GM18502 (cell line): ENCODE data around the gene CEP85.
"Not testable (repeated sequence)": the region's sequence is repeated elsewhere in the genome, so short reads cannot be mapped to it uniquely, and the experiment has no call there.

Source experiments
- ATAC-seq: cut with Tn5 transposase; IDR thresholded peaks from one replicate; pipeline ENCODE4 v1.9.1; 2021; ENCODE audit warnings: mild to moderate bottlenecking; ENCODE audit not compliant: unreplicated experiment, poor library complexity

CEP85 gene

GRCh38 chr1:26287033-26287711, 53.2 kb downstream of the CEP85 start:
- peak; percentile 41 for ATAC-seq

GRCh38 chr1:26287811-26288210, 53.8 kb downstream of the CEP85 start:
- ATAC-seq = no peak

GRCh38 chr1:26288311-26288941, 54.4 kb downstream of the CEP85 start:
- no peak for ATAC-seq

- ATAC-seq = peak; percentile 39
These were observed 55.4 kb downstream of the CEP85 start for GRCh38 chr1:26289158-26290059.

GRCh38 chr1:26290122-26290881, 56.3 kb downstream of the CEP85 start:
- ATAC-seq = no peak

- no peak for ATAC-seq
These were observed 56.9 kb downstream of the CEP85 start for GRCh38 chr1:26290882-26291261.

GRCh38 chr1:26291433-26291832, 57.4 kb downstream of the CEP85 start:
- no peak for ATAC-seq

DNA sequence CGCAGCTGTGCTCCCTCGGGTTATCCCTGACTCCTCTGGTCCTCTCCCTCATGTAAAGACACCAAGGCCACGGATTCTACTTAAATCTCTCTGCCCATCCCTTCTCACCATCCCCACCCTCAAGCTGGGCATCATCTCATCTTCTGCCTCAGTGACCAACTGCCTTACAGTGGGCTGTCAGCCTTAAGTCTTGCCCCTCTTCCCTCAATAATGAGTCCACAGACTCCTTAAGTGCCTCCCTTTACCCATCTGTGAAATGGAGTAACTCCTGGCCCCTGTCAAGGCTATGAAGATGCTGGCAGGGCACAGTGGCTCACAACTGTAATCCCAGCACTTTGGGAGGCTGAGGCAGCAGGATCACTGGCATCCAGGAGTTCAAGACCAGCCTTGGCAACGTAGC, 57.9 kb downstream of the CEP85 start:
- no peak for ATAC-seq

GRCh38 chr1:26292735-26293134, 58.7 kb downstream of the CEP85 start:
- ATAC-seq = not testable (repeated sequence)

- no peak for ATAC-seq
These were observed 60.0 kb downstream of the CEP85 start for GRCh38 chr1:26293911-26294463.

- ATAC-seq = no peak
These were observed 61.5 kb downstream of the CEP85 start for GRCh38 chr1:26295194-26296138.

DNA sequence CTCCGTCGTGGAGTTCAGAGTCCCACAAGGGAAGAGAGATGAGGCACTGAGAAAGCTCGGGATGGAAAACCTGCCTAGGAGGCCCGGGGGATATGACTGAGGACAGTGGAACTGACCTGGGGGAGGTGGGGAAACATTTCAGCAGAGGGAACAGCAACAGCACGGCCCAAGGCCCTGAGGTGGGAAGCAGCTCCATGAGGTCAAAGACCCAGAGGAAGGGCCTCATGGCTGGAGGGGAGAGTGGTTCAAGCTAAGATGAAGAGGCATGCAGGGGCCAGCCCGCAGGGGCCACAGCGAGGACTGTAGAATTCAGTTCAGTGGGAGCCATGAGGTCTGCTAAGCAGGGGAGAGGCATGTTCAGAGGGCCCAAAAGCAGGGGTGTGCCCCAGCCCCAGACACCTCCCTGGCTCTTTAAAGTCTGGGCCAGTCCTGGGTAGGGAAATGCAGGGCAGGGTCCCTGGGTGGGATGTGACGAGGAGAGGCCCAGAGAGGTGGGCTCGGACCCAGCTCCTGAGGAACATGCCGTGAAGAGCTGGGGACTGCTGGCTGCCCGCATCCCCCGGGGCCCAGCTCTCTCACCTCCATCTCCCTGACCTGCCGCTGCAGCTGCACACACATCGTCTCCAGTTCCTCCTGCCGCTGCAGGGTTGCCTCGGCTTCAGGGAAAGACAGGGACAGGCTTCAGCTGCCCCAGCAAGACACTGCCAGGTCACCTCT, 62.5 kb downstream of the CEP85 start:
- no peak for ATAC-seq

DNA sequence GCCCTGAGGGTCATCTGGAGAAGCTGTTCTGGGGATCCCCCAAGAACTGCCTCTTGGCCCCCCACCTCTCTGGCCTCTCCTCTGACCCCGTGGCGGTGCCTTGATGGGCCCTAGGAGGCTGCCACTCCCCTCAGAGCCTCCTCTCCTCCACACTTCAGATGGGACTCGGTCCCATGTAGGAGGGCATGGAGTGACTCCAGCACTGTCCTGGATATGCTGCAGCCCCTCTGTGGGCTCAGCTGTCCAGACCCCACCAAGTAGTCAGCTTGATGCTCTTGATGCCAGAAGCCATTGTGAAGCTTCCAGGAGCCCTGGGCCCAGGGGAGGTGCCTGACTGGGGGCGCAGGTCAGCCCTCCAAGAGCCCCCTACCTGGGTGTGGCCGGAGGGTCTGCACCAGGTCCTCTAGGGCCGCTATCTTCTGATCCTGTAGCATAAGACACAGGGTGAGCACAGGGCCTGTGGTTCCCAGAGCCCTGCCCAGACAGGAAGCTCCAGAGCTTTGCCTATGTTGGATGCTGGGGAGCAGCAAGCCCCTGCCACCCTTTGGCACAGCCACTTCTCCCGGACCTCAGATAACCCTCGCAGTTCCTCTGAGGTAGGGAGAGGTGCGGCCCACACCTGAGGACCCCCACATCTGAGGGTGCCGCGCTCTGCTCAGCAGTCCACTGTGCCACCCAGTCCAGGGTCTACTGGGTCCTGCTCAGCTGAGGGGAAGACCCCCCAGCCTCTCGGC, 63.2 kb downstream of the CEP85 start:
- ATAC-seq = no peak

DNA sequence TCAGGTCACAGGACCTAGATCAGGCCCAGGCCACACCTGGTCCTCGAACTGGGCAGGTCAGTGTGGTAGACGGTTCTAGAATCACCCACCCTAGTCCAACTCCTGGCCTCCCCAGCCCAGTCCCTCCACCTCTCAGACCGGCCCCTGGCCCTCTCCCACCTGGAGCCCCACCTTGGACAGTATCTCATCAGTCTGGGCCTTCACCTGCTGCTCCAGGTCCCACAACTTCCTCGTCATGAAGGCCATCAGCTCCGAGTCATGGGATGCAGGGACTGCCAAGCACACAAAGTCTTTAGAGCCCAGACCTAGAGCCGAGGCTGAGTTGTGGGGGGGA, 63.8 kb downstream of the CEP85 start:
- ATAC-seq = no peak

- ATAC-seq = no peak
These were observed 66.7 kb downstream of the CEP85 start for GRCh38 chr1:26300578-26301275.

DNA sequence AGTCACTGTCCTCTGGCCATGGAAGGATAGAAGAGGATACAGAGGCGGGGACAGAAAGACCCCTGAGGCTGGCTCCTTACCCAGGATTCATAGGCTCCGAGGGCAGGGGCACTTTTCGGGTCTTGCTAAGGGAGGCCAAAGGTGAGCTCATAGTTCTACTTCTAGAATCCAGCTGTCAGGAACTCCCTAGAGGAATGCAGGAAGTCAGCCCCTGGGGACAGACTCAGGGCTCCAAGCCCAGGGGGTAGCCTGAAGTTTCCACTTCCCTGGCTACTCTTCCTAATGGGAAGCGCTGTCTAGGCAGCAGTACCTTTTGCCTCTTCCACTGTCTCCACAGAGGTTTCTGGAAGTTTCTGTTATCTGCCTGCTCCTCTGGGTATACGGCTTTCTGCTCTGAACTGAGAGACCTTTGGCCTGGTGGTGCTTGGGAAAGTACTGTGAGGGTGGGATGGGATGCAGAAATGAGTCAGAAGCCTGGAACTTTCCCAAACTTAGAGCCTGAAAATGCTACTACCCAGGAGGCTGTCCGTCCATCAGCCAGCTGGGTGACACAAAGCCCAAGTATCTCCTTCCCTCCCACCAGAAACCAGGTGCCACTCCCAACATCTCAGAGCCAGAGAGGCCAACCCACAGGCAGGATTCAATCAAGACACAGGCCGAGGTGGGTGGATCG, 68.9 kb downstream of the CEP85 start:
- no peak for ATAC-seq
